ENCODE results near the gene VAPB.

- TF ChIP-seq, protein P1, sequence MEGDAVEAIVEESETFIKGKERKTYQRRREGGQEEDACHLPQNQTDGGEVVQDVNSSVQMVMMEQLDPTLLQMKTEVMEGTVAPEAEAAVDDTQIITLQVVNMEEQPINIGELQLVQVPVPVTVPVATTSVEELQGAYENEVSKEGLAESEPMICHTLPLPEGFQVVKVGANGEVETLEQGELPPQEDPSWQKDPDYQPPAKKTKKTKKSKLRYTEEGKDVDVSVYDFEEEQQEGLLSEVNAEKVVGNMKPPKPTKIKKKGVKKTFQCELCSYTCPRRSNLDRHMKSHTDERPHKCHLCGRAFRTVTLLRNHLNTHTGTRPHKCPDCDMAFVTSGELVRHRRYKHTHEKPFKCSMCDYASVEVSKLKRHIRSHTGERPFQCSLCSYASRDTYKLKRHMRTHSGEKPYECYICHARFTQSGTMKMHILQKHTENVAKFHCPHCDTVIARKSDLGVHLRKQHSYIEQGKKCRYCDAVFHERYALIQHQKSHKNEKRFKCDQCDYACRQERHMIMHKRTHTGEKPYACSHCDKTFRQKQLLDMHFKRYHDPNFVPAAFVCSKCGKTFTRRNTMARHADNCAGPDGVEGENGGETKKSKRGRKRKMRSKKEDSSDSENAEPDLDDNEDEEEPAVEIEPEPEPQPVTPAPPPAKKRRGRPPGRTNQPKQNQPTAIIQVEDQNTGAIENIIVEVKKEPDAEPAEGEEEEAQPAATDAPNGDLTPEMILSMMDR (IDR thresholded peaks at IDR 0.05): no peak
- no peak for TF ChIP-seq EP300 (IDR thresholded peaks at IDR 0.05)
- no peak for TF ChIP-seq POLR2A (IDR thresholded peaks at IDR 0.05)
Measured at GRCh38 chr20:58461899-58462298, 72.9 kb downstream of the VAPB start.
